ENCODE results near the gene LIG1. TPM values are rescaled to one million over a fixed set of nuclear protein-coding genes. Genes with fewer than 3 reads are reported as not detected.
A peak's percentile ranks its signal among the peaks of the same experiment; 100 is the strongest.

LIG1 gene
- total and polyA plus RNA-seq, 2 of the 13 experiments (the other 11 are each of a cell fraction or from before 2014, with no cell fraction given), result 20.1 to 64.4 TPM

- TF ChIP-seq TCF12 (IDR thresholded peaks at IDR 0.05) (no peak), TCF12 (CRISPR knock-in tag; IDR thresholded peaks at IDR 0.05) (no peak), CBX5 (CRISPR knock-in tag; IDR thresholded peaks at IDR 0.05; ENCODE audit: borderline replicate concordance) (no peak; the same call in 1 of the 2 replicates), CHD4 (IDR thresholded peaks at IDR 0.05; ENCODE audit: borderline replicate concordance, low read length) (no peak), FOXA3 (CRISPR knock-in tag; IDR thresholded peaks at IDR 0.05) (peak; percentile 5; the same call in 1 of the 2 replicates), PAF1 (CRISPR knock-in tag; IDR thresholded peaks at IDR 0.05) (no peak), CEBPG (CRISPR knock-in tag; IDR thresholded peaks at IDR 0.05) (0 out of 2 replicates have a peak, but pooled peaks have one; percentile 21), SUZ12 (IDR thresholded peaks at IDR 0.05; ENCODE audit: low read depth, low read length) (no peak; the same call in 1 of the 2 replicates), CBX2 (IDR thresholded peaks at IDR 0.05; ENCODE audit: low read depth, low read length) (no peak), CBX2 (CRISPR knock-in tag; IDR thresholded peaks at IDR 0.05; ENCODE audit: low read depth) (no peak), BRD4 (CRISPR knock-in tag; IDR thresholded peaks at IDR 0.05) (0 out of 2 replicates have a peak, but pooled peaks have one; percentile 62), SRY (CRISPR knock-in tag; IDR thresholded peaks at IDR 0.05) (no peak), ZNF136 (CRISPR knock-in tag; IDR thresholded peaks at IDR 0.05; ENCODE audit: low read depth) (no peak), PPARG (CRISPR knock-in tag; conservative IDR thresholded peaks at IDR 0.05) (peak; percentile 44), ZNF749 (CRISPR knock-in tag; IDR thresholded peaks at IDR 0.05; ENCODE audit: borderline replicate concordance) (no peak), MTA1 (CRISPR knock-in tag; IDR thresholded peaks at IDR 0.05; ENCODE audit: borderline replicate concordance) (no peak), TEAD2 (CRISPR knock-in tag; IDR thresholded peaks at IDR 0.05) (no peak), PRPF4 (IDR thresholded peaks at IDR 0.05; ENCODE audit: low read depth, low read length, poor library complexity, severe bottlenecking) (no peak), ZNF75D (CRISPR knock-in tag; IDR thresholded peaks at IDR 0.05; ENCODE audit: borderline replicate concordance) (no peak), ZNF607 (CRISPR knock-in tag; IDR thresholded peaks at IDR 0.05; ENCODE audit: borderline replicate concordance) (peak; percentile 63; the same call in 1 of the 2 replicates), FOXK1 (CRISPR knock-in tag; IDR thresholded peaks at IDR 0.05; ENCODE audit: borderline replicate concordance, low read depth) (peak; percentile 81; the same call in 1 of the 2 replicates), ZNF143 (CRISPR knock-in tag; IDR thresholded peaks at IDR 0.05) (peak; percentile 87), ZBTB1 (CRISPR knock-in tag; IDR thresholded peaks at IDR 0.05; ENCODE audit: borderline replicate concordance) (no peak), ZNF761 (CRISPR knock-in tag; conservative IDR thresholded peaks at IDR 0.05) (0 out of 2 replicates have a peak, but pooled peaks have one; percentile 48), ZNF496 (CRISPR knock-in tag; IDR thresholded peaks at IDR 0.05; ENCODE audit: insufficient replicate concordance) (no peak), YEATS4 (CRISPR knock-in tag; IDR thresholded peaks at IDR 0.05; ENCODE audit: borderline replicate concordance) (peak; percentile 44; the same call in 1 of the 2 replicates), NFATC3 (CRISPR knock-in tag; IDR thresholded peaks at IDR 0.05) (no peak), KLF9 (CRISPR knock-in tag; IDR thresholded peaks at IDR 0.05; ENCODE audit: low read depth) (no peak; the same call in 1 of the 2 replicates)
- TF ChIP-seq, protein P1, sequence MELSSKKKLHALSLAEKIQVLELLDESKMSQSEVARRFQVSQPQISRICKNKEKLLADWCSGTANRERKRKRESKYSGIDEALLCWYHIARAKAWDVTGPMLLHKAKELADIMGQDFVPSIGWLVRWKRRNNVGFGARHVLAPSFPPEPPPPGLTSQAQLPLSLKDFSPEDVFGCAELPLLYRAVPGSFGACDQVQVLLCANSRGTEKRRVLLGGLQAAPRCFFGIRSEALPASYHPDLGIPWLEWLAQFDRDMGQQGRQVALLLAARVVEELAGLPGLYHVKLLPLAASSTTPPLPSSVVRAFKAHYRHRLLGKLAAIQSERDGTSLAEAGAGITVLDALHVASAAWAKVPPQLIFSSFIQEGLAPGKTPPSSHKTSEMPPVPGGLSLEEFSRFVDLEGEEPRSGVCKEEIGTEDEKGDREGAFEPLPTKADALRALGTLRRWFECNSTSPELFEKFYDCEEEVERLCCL (CRISPR knock-in tag; IDR thresholded peaks at IDR 0.05; ENCODE audit: borderline replicate concordance), result no peak
- TF ChIP-seq, protein P2, sequence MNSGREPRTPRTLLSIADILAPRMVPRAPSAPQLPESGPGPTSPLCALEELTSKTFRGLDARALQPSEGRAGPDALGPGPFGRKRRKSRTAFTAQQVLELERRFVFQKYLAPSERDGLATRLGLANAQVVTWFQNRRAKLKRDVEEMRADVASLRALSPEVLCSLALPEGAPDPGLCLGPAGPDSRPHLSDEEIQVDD (CRISPR knock-in tag; IDR thresholded peaks at IDR 0.05; ENCODE audit: borderline replicate concordance), result no peak
Observed at GRCh38 chr19:48203794-48204628, 33.9 kb upstream of the LIG1 start (continued).
